GM12872 (cell line): ENCODE data around the gene EP300.

Experiments
- TF ChIP-seq, protein P1 (sequence below): IDR thresholded peaks from 3 replicates; pipeline ENCODE4 v1.5.1; 2011; ENCODE audit warnings: low read depth, mild to moderate bottlenecking, low read length, moderate library complexity; ENCODE audit not compliant: insufficient read depth

The EP300 gene

DNA sequence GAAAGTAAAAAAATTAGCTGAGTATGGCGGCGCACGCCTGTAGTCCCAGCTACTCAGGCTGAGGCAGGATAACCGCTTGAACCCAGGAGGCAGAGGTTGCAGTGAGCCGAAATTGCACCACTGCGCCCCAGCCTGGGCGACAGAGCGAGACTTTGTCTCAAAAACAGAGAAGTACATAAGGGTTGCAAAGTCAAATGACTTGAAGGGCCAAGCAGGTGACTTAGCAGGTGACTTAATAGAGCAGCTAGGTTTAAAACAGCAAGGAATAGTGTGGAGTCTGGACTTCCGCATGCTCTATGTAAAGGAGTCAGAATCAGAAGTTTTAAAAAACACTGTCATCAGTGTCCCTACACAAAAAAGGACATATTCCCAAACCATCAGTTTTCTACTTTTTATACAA, 31.7 kb downstream of the EP300 start:
- TF ChIP-seq, protein P1, sequence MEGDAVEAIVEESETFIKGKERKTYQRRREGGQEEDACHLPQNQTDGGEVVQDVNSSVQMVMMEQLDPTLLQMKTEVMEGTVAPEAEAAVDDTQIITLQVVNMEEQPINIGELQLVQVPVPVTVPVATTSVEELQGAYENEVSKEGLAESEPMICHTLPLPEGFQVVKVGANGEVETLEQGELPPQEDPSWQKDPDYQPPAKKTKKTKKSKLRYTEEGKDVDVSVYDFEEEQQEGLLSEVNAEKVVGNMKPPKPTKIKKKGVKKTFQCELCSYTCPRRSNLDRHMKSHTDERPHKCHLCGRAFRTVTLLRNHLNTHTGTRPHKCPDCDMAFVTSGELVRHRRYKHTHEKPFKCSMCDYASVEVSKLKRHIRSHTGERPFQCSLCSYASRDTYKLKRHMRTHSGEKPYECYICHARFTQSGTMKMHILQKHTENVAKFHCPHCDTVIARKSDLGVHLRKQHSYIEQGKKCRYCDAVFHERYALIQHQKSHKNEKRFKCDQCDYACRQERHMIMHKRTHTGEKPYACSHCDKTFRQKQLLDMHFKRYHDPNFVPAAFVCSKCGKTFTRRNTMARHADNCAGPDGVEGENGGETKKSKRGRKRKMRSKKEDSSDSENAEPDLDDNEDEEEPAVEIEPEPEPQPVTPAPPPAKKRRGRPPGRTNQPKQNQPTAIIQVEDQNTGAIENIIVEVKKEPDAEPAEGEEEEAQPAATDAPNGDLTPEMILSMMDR = no peak

DNA sequence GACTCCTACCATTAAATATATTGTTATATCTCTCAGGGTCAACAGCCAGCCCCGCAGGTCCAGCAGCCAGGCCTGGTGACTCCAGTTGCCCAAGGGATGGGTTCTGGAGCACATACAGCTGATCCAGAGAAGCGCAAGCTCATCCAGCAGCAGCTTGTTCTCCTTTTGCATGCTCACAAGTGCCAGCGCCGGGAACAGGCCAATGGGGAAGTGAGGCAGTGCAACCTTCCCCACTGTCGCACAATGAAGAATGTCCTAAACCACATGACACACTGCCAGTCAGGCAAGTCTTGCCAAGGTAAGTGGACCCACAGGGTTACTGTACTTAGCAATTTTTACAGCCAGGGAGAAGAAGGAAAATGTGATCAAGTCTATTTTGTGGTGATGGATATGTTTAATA, 35.1 kb downstream of the EP300 start:
- TF ChIP-seq, protein P1 = no peak

DNA sequence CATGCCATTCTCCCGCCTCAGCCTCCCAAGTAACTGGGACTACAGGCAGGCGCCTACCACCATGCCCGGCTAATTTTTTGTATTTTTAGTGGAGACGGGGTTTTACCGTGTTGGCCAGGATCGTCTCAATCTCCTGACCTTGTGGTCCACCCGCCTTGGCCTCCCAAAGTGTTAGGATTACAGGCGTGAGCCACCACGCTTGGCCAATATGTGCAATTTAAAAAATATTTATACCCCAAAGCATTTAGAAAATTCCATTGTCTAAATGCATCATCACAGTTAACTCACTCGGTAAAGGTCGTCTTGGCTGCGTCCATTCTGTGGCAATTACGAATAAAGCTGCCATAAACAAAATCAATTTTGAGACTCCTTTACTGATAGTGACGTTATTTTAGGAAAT, 36.2 kb downstream of the EP300 start:
- TF ChIP-seq, protein P1 = no peak

DNA sequence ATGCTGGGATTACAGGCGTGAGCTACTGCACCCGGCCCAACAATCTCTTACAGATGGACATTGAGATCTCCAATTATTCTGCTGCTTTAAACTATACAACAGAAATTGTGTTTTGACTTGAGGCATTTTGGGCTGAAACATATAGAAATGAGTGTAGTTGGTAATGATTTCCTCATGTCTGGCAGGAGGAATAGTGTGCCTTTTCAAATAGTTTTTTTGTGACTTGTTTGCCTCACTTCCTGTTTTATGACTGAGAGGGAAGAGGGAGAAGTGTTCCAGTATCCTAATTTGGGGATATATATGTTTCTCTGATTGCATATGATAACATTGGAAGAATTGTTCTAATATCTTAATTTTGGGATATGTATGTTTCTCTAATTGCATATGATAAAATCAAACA, 40.2 kb downstream of the EP300 start:
- TF ChIP-seq, protein P1 = no peak

DNA sequence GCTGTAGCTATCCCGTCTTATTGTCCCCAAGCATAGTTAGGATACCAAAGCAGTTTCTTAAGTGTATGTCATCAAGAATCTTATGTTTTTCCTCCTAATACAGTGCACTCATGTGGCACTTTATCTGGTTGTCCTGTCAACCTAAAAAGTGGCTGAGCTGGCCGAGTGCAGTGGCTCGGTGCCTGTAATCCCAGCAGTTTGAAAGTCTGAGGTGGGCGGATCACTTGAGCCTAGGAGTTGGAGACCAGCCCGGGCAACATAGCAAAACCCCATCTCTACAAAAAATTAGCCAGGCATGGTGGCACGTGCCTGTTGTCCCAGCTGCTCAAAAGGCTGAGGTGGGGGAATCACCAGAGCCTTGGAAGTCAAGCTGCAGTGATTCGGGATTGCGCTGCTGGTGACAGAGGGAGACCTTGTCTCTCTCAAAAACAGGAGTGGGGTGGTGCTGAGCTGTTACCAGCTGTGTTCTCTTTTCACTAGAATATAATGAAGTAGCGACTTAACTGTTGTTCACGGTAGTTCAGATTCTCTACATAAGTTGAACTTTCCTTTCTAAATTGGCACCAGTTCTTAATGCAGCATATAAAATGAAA, 48.1 kb downstream of the EP300 start:
- TF ChIP-seq, protein P1 = no peak

DNA sequence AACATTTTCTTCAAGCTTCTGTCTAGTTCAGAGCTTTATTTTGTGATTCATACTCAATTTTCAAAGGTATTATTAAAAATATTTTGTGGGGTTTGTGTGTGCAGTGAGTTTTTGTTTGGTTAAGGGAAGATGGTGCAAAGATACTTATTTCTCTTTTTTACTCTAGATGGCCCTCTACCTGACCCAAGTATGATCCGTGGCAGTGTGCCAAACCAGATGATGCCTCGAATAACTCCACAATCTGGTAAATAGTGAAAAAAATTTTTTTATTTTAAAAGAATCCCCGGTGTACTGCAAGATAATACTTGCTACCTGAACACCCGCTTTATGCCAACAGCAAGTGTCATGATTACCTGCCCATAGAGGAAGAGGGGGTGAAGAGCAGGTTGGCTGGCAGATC, 54.2 kb downstream of the EP300 start:
- TF ChIP-seq, protein P1 = no peak

DNA sequence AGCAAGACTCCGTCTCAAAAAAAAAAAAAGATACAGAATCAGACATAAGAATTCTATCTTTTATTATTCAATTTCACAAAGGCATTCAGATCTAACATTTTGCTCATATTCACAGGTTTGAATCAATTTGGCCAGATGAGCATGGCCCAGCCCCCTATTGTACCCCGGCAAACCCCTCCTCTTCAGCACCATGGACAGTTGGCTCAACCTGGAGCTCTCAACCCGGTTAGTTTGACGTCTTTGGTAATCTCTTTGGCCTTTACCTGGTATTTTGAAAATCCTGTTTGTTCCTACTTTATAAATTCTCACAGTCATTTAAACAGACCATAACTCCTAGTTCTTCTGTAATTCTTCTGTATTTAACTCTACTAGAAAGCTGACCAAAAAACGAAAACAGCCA, 55.3 kb downstream of the EP300 start:
- TF ChIP-seq, protein P1 = no peak
